ENCODE data around the gene EFNA4.
A peak's percentile ranks its signal among the peaks of the same experiment; 100 is the strongest.

Gene EFNA4

DNA sequence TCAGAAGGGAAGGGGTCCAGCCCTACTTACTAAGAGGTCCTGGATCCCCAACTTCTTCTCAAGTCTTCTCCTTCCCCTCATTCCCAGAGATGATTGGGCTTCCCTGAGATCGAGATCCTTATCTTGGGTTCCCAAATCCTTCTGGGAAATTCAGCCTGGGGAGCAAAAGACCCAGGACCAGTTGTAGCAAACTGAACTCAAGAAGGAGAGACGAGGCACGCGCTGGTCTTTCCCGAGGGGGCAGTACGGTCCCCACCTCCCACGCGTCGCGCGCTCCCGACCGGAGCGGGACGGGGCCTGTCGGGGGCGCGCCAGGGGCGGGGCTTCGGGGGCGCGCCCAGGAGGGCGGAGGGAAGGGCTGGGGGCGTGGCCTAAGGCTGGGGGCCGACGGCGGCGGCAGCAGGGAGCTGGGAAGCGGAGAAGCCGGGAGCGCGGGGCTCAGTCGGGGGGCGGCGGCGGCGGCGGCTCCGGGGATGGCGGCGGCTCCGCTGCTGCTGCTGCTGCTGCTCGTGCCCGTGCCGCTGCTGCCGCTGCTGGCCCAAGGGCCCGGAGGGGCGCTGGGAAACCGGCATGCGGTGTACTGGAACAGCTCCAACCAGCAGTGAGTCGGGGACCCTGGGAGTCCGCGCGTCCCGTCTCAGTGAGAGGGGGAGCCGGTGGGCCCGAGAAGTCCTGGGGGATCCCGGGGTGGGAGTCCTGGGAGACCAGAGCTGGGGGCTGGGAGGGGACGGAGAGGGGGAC, 15.1 kb downstream of the EFNA4 start, which contains the start of gene EFNA3:
EFNA3 (plus strand) TSS at position 369 of the 741 bp plus-strand sequence; CDS start at position 474, 105 bp downstream.
- TF ChIP-seq, protein P1, sequence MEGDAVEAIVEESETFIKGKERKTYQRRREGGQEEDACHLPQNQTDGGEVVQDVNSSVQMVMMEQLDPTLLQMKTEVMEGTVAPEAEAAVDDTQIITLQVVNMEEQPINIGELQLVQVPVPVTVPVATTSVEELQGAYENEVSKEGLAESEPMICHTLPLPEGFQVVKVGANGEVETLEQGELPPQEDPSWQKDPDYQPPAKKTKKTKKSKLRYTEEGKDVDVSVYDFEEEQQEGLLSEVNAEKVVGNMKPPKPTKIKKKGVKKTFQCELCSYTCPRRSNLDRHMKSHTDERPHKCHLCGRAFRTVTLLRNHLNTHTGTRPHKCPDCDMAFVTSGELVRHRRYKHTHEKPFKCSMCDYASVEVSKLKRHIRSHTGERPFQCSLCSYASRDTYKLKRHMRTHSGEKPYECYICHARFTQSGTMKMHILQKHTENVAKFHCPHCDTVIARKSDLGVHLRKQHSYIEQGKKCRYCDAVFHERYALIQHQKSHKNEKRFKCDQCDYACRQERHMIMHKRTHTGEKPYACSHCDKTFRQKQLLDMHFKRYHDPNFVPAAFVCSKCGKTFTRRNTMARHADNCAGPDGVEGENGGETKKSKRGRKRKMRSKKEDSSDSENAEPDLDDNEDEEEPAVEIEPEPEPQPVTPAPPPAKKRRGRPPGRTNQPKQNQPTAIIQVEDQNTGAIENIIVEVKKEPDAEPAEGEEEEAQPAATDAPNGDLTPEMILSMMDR (conservative IDR thresholded peaks at IDR 0.05) = no peak
- H3K27ac ChIP-seq = peak within 1 kb of the TSS; percentile 81; the same call in 1 of the 2 replicates

DNA sequence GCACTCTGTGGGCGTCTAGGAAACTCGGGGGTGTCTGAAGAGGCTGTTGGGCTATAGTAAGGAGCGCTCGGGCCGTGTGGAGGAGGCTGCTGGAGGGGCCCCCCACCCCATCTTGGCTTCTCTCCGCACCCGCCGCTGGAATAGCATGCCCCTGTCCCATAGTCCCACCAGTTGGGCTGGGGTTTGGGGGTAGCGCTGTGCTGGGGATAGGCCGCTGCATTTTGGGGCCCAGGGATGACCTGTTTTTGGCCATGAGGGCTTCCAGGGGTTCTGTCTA, 15.6 kb downstream of the EFNA4 start:
- TF ChIP-seq, protein P1 (conservative IDR thresholded peaks at IDR 0.05) = no peak
- H3K27ac ChIP-seq = peak overlapping the region; percentile 81; the same call in 1 of the 2 replicates

DNA sequence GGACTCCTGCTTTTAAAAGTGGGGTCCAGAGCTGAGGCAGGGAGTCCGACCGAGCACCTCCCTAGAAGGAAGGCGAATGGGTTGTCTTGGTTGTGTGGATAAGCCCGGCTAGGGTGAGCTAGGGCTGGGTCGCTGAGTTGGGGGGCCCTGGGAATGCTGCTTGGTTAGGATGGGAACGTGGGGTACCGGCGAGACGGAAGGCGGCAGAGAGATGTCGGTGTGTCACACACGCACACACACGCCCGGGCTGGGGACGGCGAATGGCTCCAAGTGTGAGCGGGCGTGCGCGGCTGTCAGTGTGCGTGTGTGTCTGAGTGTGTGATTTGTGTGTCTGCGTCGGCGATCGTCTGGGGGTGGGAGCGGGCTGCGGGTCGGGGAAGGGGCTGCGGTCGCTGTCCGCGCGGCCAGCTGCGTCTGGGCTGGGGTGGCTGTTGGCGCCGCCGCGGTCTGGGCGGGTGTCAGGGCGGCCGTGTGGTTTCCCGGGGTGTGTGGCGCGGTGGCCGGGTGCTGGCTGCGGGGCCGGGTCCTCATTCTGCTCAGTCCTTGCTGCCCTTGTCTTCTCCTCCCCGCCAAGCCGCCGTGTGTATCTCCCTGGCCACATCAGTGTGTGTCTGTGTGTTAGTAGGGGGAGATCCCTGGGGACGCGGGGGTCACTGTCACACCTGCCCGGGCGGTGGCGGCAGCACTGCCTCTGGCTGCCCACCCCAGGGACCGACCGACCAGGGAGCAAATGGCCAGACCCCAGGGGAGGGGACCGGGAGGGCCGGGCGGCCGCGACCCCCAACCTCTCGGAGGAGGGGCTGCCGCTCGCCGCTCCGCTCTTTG, 16.2 kb downstream of the EFNA4 start:
- TF ChIP-seq, protein P1 (conservative IDR thresholded peaks at IDR 0.05) = no peak
- peak overlapping the region; percentile 81 for H3K27ac ChIP-seq

DNA sequence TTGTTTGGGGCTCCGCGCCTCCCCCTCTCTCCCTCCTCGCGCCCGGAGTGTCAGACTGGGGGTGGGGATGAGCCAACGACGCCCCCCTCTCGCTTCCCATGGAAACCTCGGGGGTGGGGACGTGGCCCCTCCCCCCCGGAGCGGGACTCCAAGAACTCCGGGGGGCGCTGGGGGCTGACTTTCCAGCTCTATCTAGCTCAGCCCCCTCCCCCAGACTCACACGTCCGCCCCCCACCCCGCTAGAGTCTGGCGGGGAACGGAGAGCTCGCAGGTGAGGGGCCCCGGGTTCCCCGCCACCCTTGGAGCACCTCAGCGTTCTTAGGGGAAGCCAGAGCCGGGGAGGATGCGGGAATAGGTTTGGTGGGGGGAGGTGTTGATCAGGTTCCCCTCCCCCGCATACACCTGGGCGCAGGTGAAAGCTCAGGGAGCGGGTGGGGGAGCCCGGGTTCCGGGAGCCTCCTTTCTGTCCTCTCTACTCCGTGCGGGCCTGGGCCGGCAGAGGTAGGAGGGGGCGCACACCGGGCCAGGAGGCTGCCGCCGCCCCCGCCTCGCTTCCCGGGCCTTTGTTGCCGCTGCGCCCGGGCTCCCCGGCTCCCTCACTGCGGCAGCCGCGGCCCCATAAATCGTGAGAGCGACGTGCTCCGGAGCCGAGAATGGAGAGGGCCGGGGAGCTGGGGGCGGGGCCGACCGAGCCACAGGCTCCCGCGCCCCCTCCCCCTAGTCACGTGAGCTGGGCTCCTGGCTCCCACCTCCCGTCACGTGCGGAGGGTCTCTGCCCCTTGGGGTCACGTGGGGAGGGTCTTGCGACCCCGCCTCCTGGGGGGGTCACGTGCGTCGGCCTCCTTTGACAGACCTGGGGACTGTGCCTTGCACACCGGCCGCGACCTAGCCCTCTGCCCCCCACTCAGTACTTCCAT, 17.0 kb downstream of the EFNA4 start:
- peak overlapping the region; percentile 81 for H3K27ac ChIP-seq
- TF ChIP-seq, protein P1 (conservative IDR thresholded peaks at IDR 0.05) = no peak

DNA sequence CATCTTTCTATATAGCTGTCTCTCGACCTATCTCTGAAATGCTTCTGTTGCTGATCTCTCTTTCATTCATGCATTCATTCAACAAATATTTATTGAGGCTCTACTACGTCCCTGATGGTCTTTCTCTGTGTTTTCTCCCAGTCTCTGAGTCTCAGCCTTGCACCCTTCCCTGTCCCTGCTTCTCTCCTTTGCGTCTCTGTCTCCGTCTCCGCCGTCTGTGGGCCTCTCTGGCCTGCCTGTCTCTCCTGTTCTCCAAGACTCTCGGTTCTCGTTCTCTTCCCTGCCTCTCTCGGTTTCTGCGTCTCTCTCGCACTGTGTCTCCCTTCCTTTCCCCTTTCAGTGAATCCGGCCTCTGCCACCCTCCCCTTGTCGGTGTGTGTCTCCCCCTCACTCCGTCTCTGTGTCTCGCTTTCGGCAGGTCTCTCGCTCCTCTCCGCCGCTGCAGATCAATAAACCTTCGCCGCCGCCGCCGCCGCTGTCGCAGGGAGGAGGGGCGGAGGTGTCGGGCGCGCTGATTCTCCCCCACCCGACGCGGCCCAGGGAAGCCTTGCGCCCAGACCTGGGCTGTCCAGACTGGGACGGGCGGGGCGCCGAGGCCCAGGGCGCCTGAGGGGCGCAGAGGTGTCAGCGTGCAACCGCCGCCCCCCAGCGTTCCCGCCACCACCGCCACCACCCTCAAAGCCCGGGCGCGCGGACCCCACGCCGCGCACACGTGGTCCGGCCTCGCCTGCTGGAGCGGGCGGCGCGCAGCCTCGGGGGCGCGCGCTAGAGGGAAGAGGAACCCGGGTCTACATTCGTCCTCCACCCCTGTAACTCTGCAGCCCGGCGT, 18.1 kb downstream of the EFNA4 start:
- H3K27ac ChIP-seq = peak overlapping the region; percentile 81
- TF ChIP-seq, protein P1 (conservative IDR thresholded peaks at IDR 0.05) = no peak

DNA sequence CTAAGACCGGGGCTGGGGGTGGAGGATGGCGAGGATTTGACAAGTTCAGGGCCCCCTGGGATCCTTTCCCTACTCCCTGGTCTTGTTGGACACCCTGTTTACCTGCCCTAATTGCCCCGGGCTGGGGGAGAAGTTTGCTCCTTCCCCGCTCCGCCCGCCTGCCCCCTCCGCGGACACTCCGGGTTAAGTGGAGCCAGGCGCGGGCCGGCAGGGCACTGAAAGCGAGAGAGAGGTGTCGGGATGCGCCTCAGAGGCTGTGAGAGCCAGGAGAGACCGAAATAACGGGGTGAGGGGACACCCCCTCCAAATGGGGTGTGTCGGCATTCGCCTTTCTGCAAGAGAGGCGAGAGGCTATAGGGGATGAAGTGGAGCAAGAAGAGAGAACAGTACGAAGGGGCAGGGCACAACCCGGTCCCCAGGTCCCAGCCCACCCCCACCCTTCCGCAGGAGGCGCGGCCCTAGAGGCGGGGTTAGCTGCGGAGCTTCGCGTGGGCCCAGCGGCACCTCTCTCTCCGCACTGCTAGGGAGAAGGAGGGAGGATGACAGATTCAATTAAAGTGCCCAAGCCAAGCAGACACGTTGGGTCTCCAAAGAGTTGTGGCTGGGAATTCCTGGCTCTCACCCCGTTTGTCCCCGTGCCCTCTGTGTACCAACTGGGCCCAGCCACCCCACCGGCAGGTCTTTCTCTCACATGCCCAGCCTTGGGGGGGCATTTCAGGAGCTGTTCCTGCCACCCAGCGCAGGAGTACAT, 18.9 kb downstream of the EFNA4 start:
- TF ChIP-seq, protein P1 (conservative IDR thresholded peaks at IDR 0.05) = no peak
- peak overlapping the region; percentile 81 for H3K27ac ChIP-seq

Measured in VCaP (cell line).